ENCODE data around the gene FTH1.

Gene FTH1

GRCh38 chr11:61916737-61917333 lies 50.6 kb downstream of the FTH1 start:
- no peak for DNase-seq (ENCODE audit: low read depth)

GRCh38 chr11:61914471-61915171 lies 52.8 kb downstream of the FTH1 start:
- no peak for DNase-seq (ENCODE audit: low read depth)
